NCI-H2107 treated with DMSO at 0.1 percent for 48 hours (cell line): Measurements from ENCODE around the gene CYB5D1.
"Not testable (repeated sequence)": the region's sequence is repeated elsewhere in the genome, so short reads cannot be mapped to it uniquely, and the experiment has no call there.

Experiments
- DNase-seq: peaks from one replicate; lab custom pipeline; 2025; ENCODE audit not compliant: unreplicated experiment; lab: John Stamatoyannopoulos, UW

CYB5D1 gene

GRCh38 chr17:7857713-7858521 lies at the start of gene CYB5D1:
Gene CYB5D1, plus strand, starts transcription at chr17:7858003. Its CDS starts 132 bp downstream, at chr17:7858135.
- peak; percentile 93 for DNase-seq

GRCh38 chr17:7809086-7809790 lies 48.6 kb upstream of the CYB5D1 start:
- no peak for DNase-seq

GRCh38 chr17:7809791-7810343 lies 47.9 kb upstream of the CYB5D1 start:
- not testable (repeated sequence) for DNase-seq

- DNase-seq, result no peak
Observed at GRCh38 chr17:7811251-7811650, 46.6 kb upstream of the CYB5D1 start.

GRCh38 chr17:7814969-7815368 lies 42.8 kb upstream of the CYB5D1 start:
- DNase-seq, result no peak

GRCh38 chr17:7816926-7817642 lies 40.7 kb upstream of the CYB5D1 start:
- no peak for DNase-seq

- DNase-seq, result no peak
Observed at GRCh38 chr17:7817643-7817964, 40.2 kb upstream of the CYB5D1 start.

- DNase-seq, result no peak
Observed at GRCh38 chr17:7818026-7818425, 39.8 kb upstream of the CYB5D1 start.

GRCh38 chr17:7818746-7819645 lies 38.8 kb upstream of the CYB5D1 start:
- DNase-seq, result no peak

GRCh38 chr17:7820231-7820630 lies 37.6 kb upstream of the CYB5D1 start:
- DNase-seq, result no peak

- no peak for DNase-seq
Observed at GRCh38 chr17:7822126-7822525, 35.7 kb upstream of the CYB5D1 start.

GRCh38 chr17:7823581-7824001 lies 34.2 kb upstream of the CYB5D1 start:
- DNase-seq, result no peak

GRCh38 chr17:7824021-7824924 lies 33.5 kb upstream of the CYB5D1 start:
- no peak for DNase-seq

GRCh38 chr17:7825206-7825990 lies 32.4 kb upstream of the CYB5D1 start:
- DNase-seq, result no peak

GRCh38 chr17:7830616-7831015 lies 27.2 kb upstream of the CYB5D1 start:
- no peak for DNase-seq

- no peak for DNase-seq
Observed at GRCh38 chr17:7831233-7831632, 26.6 kb upstream of the CYB5D1 start.

- DNase-seq, result no peak
Observed at GRCh38 chr17:7832431-7832830, 25.4 kb upstream of the CYB5D1 start.

- no peak for DNase-seq
Observed at GRCh38 chr17:7833011-7833794, 24.6 kb upstream of the CYB5D1 start.
